Smooth muscle cell (in vitro differentiated cells): ENCODE measurements around the gene OR6V1. TPM values are rescaled to one million over a fixed set of nuclear protein-coding genes. Genes with fewer than 3 reads are reported as not detected.
A peak's percentile ranks its signal among the peaks of the same experiment; 100 is the strongest.

Experiments used
- DNase-seq: peaks from one replicate; lab custom pipeline; 2025; ENCODE audit not compliant: unreplicated experiment; lab: John Stamatoyannopoulos, UW
- H2AFZ ChIP-seq: fragments of 200-600 bp; sonication (generic); 2 replicates; pipeline ENCODE4 v1.6.0; 2016; ENCODE audit warnings: antibody characterized with exemption, low read depth, mild to moderate bottlenecking
- H3F3A ChIP-seq: fragments of 200-600 bp; sonication (generic); 2 replicates; pipeline ENCODE4 v1.6.0; 2017; ENCODE audit warnings: antibody characterized with exemption, low read depth
- H3K27ac ChIP-seq: fragments of 200-600 bp; sonication (generic); 2 replicates; pipeline ENCODE4 v1.5.1; 2016; ENCODE audit warnings: low read depth, mild to moderate bottlenecking
- H3K27me3 ChIP-seq: fragments of 200-600 bp; sonication (generic); 2 replicates; pipeline ENCODE4 v1.6.1; 2016; ENCODE audit warnings: low read depth, mild to moderate bottlenecking
- H3K36me3 ChIP-seq: fragments of 200-600 bp; sonication (generic); 2 replicates; pipeline ENCODE4 v1.5.1; 2016; ENCODE audit warnings: low read depth
- H3K4me1 ChIP-seq: fragments of 200-600 bp; sonication (generic); 2 replicates; pipeline ENCODE4 v1.5.1; 2016; ENCODE audit warnings: low read depth
- H3K4me2 ChIP-seq: fragments of 200-600 bp; sonication (generic); 2 replicates; pipeline ENCODE4 v1.6.0; 2016; ENCODE audit warnings: mild to moderate bottlenecking
- H3K4me3 ChIP-seq: fragments of 200-600 bp; sonication (generic); 2 replicates; pipeline ENCODE4 v1.5.1; 2016; ENCODE audit warnings: mild to moderate bottlenecking
- H3K79me2 ChIP-seq: fragments of 200-600 bp; sonication (generic); 2 replicates; pipeline ENCODE4 v1.6.0; 2016; ENCODE audit warnings: low read depth, mild to moderate bottlenecking
- H3K9ac ChIP-seq: fragments of 200-600 bp; sonication (generic); 2 replicates; pipeline ENCODE4 v1.6.0; 2016; ENCODE audit warnings: low read depth
- H3K9me3 ChIP-seq: fragments of 200-600 bp; sonication (generic); replicated peaks from 2 replicates; pipeline ENCODE4 v1.5.1; 2016; ENCODE audit warnings: low read depth
- H4K20me1 ChIP-seq: fragments of 200-600 bp; sonication (generic); 2 replicates; pipeline ENCODE4 v1.6.0; 2016; ENCODE audit warnings: low read depth
- WGBS: methylation state at CpG from one replicate; pipeline ENCODE4 v1.1.7; 2016; ENCODE audit warnings: low lambda C conversion rate; 5-methylcytosine and 5-hydroxymethylcytosine counted together
- polyA plus RNA-seq: library from polyadenylated mRNA; unstranded; fragments of >200 nt; fragmentation: Nextera tagmentation; extraction: Ambion mirVana; gene quantifications from 2 replicates; pipeline ENCODE4 v1.2.1, GENCODE V29; 2016
- total RNA-seq: library from RNA; depleted of rRNA; stranded (reverse); fragments of >200 nt; gene quantifications from 2 replicates; pipeline ENCODE4 v1.2.3, GENCODE V29; 2014
- TF ChIP-seq, protein P1 (sequence below): fragments of 200-600 bp; sonication (generic); IDR thresholded peaks from 2 replicates; pipeline ENCODE4 v1.5.1; 2017; ENCODE audit warnings: borderline replicate concordance, mild to moderate bottlenecking, antibody characterized with exemption; ENCODE audit not compliant: insufficient read depth, poor library complexity, severe bottlenecking

OR6V1 gene
- total and polyA plus RNA-seq, 2 experiments from 2014 or later, result not detected

DNA sequence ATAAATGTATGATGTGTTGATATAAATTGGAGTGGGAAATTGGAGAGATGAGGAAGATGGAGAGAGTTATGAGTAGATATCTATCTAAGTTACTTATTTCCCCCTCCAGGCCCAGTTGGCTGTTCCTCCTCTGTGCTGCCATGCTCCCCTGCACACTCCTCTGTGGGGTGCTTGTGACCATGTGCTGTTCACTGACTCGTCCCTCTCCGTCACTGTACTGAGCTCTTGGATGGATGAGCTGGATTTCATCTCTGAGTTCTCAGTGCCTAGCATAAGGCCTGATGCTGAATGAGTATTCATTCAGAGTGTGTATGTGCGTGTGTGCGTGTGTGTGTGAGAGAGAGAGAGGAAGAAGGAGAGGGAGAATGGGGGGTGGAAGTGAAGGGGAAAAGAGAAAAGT, 39.7 kb upstream of the OR6V1 start:
- H2AFZ ChIP-seq, result no peak overlapping the region
- no peak overlapping the region for H3K9ac ChIP-seq
- DNase-seq, result no peak
- 94% methylated on average over 4 of the region's 4 CpGs for WGBS
- no peaks in the 10 kb centered on the region for H3K9me3 ChIP-seq
- TF ChIP-seq, protein P1, sequence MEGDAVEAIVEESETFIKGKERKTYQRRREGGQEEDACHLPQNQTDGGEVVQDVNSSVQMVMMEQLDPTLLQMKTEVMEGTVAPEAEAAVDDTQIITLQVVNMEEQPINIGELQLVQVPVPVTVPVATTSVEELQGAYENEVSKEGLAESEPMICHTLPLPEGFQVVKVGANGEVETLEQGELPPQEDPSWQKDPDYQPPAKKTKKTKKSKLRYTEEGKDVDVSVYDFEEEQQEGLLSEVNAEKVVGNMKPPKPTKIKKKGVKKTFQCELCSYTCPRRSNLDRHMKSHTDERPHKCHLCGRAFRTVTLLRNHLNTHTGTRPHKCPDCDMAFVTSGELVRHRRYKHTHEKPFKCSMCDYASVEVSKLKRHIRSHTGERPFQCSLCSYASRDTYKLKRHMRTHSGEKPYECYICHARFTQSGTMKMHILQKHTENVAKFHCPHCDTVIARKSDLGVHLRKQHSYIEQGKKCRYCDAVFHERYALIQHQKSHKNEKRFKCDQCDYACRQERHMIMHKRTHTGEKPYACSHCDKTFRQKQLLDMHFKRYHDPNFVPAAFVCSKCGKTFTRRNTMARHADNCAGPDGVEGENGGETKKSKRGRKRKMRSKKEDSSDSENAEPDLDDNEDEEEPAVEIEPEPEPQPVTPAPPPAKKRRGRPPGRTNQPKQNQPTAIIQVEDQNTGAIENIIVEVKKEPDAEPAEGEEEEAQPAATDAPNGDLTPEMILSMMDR, result no peak
- H3K36me3 ChIP-seq, result no peaks in the 10 kb centered on the region
- no peaks in the 10 kb centered on the region for H3K27me3 ChIP-seq
- H3K4me1 ChIP-seq, result no peaks in the 10 kb centered on the region
- H3K4me3 ChIP-seq, result no peak overlapping the region
- no peak overlapping the region for H3K4me2 ChIP-seq
- H3K79me2 ChIP-seq, result no peaks in the 10 kb centered on the region
- H3F3A ChIP-seq, result peaks cover 5% of the 10 kb centered on the region
- H3K27ac ChIP-seq, result no peak overlapping the region
- no peaks in the 10 kb centered on the region for H4K20me1 ChIP-seq

DNA sequence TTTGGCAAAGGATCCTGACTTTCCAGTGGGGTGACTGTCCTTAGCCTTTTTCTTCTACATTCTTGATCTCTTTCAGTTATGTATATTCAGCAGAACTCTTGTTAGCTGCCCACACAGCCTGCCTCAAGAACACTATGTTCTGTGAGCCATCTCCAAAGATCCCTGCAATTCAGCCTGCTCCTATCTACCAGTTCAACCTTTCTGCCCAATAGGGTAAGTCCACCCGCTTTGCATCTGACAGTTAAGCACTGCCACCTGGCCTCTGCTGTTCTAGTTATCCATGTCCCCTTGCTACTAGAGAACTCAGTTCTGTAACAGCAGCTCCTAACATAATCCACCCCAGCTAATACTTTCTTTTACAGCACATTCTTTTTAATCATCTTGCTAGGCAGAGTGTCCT, 38.7 kb upstream of the OR6V1 start:
- H3K9ac ChIP-seq, result no peak overlapping the region
- TF ChIP-seq, protein P1, result no peak
- no peak overlapping the region for H3K4me3 ChIP-seq
- DNase-seq, result no peak
- no peaks in the 10 kb centered on the region for H3K36me3 ChIP-seq
- no peaks in the 10 kb centered on the region for H4K20me1 ChIP-seq
- H3K27ac ChIP-seq, result peak overlapping the region; percentile 36
- H3F3A ChIP-seq, result peaks cover 5% of the 10 kb centered on the region
- H3K9me3 ChIP-seq, result no peaks in the 10 kb centered on the region
- WGBS, result 71% methylated on average over 1 of the region's 1 CpG
- H3K27me3 ChIP-seq, result no peaks in the 10 kb centered on the region
- H3K4me1 ChIP-seq, result no peaks in the 10 kb centered on the region
- H3K4me2 ChIP-seq, result peak overlapping the region; percentile 50
- H3K79me2 ChIP-seq, result no peaks in the 10 kb centered on the region
- H2AFZ ChIP-seq, result no peak overlapping the region

DNA sequence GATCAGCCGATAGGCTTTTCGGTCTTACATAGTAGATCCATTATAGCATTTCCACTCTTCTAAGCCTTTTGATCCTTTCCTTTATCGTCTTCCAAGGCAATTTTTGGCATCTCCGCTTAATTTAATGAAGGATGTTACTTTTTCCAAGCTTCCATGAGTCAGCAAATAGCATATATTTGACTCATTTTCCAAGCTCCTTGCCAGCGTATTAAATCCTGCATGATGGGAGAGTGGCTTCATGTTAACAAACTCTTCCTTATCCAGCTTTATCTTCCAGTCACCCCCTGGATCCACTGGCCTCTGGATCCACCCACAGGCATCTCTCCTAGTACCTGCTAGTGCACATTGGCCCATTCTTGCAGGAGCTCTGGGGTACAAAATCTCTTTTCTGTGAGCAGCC, 38.2 kb upstream of the OR6V1 start:
- DNase-seq, result no peak
- H3K9ac ChIP-seq, result no peak overlapping the region
- 13% methylated on average over 5 of the region's 5 CpGs for WGBS

DNA sequence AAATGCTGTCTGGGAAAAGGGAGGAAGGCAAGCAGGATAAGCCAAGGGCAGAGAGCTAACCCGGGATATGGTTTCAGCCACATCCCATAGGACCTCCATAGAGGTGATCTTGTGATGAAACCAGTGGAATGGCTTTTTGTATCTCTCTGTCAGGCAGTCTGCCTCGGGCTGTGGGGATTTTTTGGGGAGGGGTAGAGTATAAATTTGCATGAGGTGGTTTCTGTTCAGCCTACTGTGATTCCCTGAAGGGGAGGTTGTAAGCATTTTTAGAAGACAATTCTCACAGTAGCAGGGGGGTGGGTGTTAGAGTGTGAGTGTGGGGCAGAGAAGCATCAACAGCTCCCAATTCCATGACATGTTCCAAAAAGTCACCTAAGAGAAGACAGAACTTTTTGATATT, 37.1 kb upstream of the OR6V1 start:
- H3F3A ChIP-seq, result peaks cover 5% of the 10 kb centered on the region
- TF ChIP-seq, protein P1, result no peak

More for the DNA sequence above, 38.2 kb upstream of the OR6V1 start:
- Histone ChIP-seq H3F3A (peaks cover 5% of the 10 kb centered on the region), H3K27ac (peak overlapping the region; percentile 36), H3K27me3 (no peaks in the 10 kb centered on the region), H3K4me1 (no peaks in the 10 kb centered on the region), H2AFZ (no peak overlapping the region), H3K9me3 (no peaks in the 10 kb centered on the region), H3K4me3 (no peak overlapping the region), H3K79me2 (no peaks in the 10 kb centered on the region), H3K36me3 (no peaks in the 10 kb centered on the region), H3K4me2 (peak overlapping the region; percentile 50), H4K20me1 (no peaks in the 10 kb centered on the region)
- TF ChIP-seq, protein P1, result no peak

More for the DNA sequence above, 37.1 kb upstream of the OR6V1 start:
- Histone ChIP-seq H3K9ac (no peak overlapping the region), H3K36me3 (no peaks in the 10 kb centered on the region), H4K20me1 (no peaks in the 10 kb centered on the region), H3K9me3 (no peaks in the 10 kb centered on the region), H3K27ac (no peak overlapping the region), H3K79me2 (no peaks in the 10 kb centered on the region), H3K4me1 (no peaks in the 10 kb centered on the region), H2AFZ (no peak overlapping the region), H3K4me2 (no peak overlapping the region), H3K27me3 (no peaks in the 10 kb centered on the region), H3K4me3 (no peak overlapping the region)
- DNase-seq, result no peak
- WGBS, result 65% methylated on average over 2 of the region's 2 CpGs
